ENCODE data around the gene TMEM273.

Gene TMEM273

GRCh38 chr10:49115015-49115795, 73.0 kb downstream of the TMEM273 start, which contains the start of gene VSTM4:
Gene VSTM4 (minus strand): TSS chr10:49115522. CDS start chr10:49115485, 37 bp downstream.
- H4K20me1 ChIP-seq (ENCODE audit: insufficient read depth, low read length) = no peaks in the 10 kb centered on the region
- no peak within 1 kb of the TSS for H3K4me3 ChIP-seq (ENCODE audit: low read length)
- H2AFZ ChIP-seq (ENCODE audit: low read depth, low read length) = no peak within 1 kb of the TSS
- no peak within 1 kb of the TSS for H3K9ac ChIP-seq (ENCODE audit: low read length)
- no peak within 1 kb of the TSS for H3K27ac ChIP-seq (ENCODE audit: low read length)
- no peak within 1 kb of the TSS for H3K4me2 ChIP-seq (ENCODE audit: low read length)
- no peaks in the 10 kb centered on the region for H3K9me3 ChIP-seq (ENCODE audit: insufficient read depth, low read length)
- no peaks in the 10 kb centered on the region for H3K36me3 ChIP-seq (replicated peaks; ENCODE audit: low read depth, low read length)
- no peaks in the 10 kb centered on the region for H3K79me2 ChIP-seq (ENCODE audit: low read length)
- H3K4me1 ChIP-seq (ENCODE audit: low read length) = no peaks in the 10 kb centered on the region
- TF ChIP-seq EZH2phosphoT487 (IDR thresholded peaks at IDR 0.05; ENCODE audit: low read depth) (no peak), CTCF (IDR thresholded peaks at IDR 0.05; ENCODE audit: low read depth, low read length) (no peak)
- H3K27me3 ChIP-seq (ENCODE audit: low read depth, low read length) = no peaks in the 10 kb centered on the region

GRCh38 chr10:49114718-49115014, 73.5 kb downstream of the TMEM273 start:
- no peak overlapping the region for H3K4me2 ChIP-seq (ENCODE audit: low read length)
- no peak overlapping the region for H3K4me3 ChIP-seq (ENCODE audit: low read length)
- no peaks in the 10 kb centered on the region for H3K4me1 ChIP-seq (ENCODE audit: low read length)
- H3K79me2 ChIP-seq (ENCODE audit: low read length) = no peaks in the 10 kb centered on the region
- no peaks in the 10 kb centered on the region for H3K36me3 ChIP-seq (replicated peaks; ENCODE audit: low read depth, low read length)
- H4K20me1 ChIP-seq (ENCODE audit: insufficient read depth, low read length) = no peaks in the 10 kb centered on the region
- H3K9me3 ChIP-seq (ENCODE audit: insufficient read depth, low read length) = no peaks in the 10 kb centered on the region
- TF ChIP-seq CTCF (IDR thresholded peaks at IDR 0.05; ENCODE audit: low read depth, low read length) = no peak
- TF ChIP-seq EZH2phosphoT487 (IDR thresholded peaks at IDR 0.05; ENCODE audit: low read depth) = no peak
- no peaks in the 10 kb centered on the region for H3K27me3 ChIP-seq (ENCODE audit: low read depth, low read length)
- no peak overlapping the region for H3K9ac ChIP-seq (ENCODE audit: low read length)
- no peak overlapping the region for H3K27ac ChIP-seq (ENCODE audit: low read length)
- no peak overlapping the region for H2AFZ ChIP-seq (ENCODE audit: low read depth, low read length)

GRCh38 chr10:49113741-49114141, 74.5 kb downstream of the TMEM273 start:
- no peak for TF ChIP-seq EZH2phosphoT487 (IDR thresholded peaks at IDR 0.05; ENCODE audit: low read depth)
- TF ChIP-seq CTCF (IDR thresholded peaks at IDR 0.05; ENCODE audit: low read depth, low read length) = no peak
- no peak overlapping the region for H3K4me2 ChIP-seq (ENCODE audit: low read length)
- H3K4me3 ChIP-seq (ENCODE audit: low read length) = no peak overlapping the region
- no peaks in the 10 kb centered on the region for H3K4me1 ChIP-seq (ENCODE audit: low read length)
- no peak overlapping the region for H2AFZ ChIP-seq (ENCODE audit: low read depth, low read length)
- no peaks in the 10 kb centered on the region for H3K9me3 ChIP-seq (ENCODE audit: insufficient read depth, low read length)
- no peaks in the 10 kb centered on the region for H3K36me3 ChIP-seq (replicated peaks; ENCODE audit: low read depth, low read length)
- no peak overlapping the region for H3K9ac ChIP-seq (ENCODE audit: low read length)
- H3K27me3 ChIP-seq (ENCODE audit: low read depth, low read length) = no peaks in the 10 kb centered on the region
- H3K27ac ChIP-seq (ENCODE audit: low read length) = no peak overlapping the region
- no peaks in the 10 kb centered on the region for H3K79me2 ChIP-seq (ENCODE audit: low read length)
- no peaks in the 10 kb centered on the region for H4K20me1 ChIP-seq (ENCODE audit: insufficient read depth, low read length)

GRCh38 chr10:49112851-49113250, 75.3 kb downstream of the TMEM273 start:
- Histone ChIP-seq H3K27me3 (ENCODE audit: low read depth, low read length) (no peaks in the 10 kb centered on the region), H3K4me2 (ENCODE audit: low read length) (no peak overlapping the region), H3K79me2 (ENCODE audit: low read length) (no peaks in the 10 kb centered on the region), H3K4me3 (ENCODE audit: low read length) (no peak overlapping the region), H3K27ac (ENCODE audit: low read length) (no peak overlapping the region), H4K20me1 (ENCODE audit: insufficient read depth, low read length) (no peaks in the 10 kb centered on the region), H3K9me3 (ENCODE audit: insufficient read depth, low read length) (no peaks in the 10 kb centered on the region), H3K36me3 (replicated peaks; ENCODE audit: low read depth, low read length) (no peaks in the 10 kb centered on the region), H3K4me1 (ENCODE audit: low read length) (no peaks in the 10 kb centered on the region), H2AFZ (ENCODE audit: low read depth, low read length) (no peak overlapping the region), H3K9ac (ENCODE audit: low read length) (no peak overlapping the region)
- no peak for TF ChIP-seq CTCF (IDR thresholded peaks at IDR 0.05; ENCODE audit: low read depth, low read length)
- TF ChIP-seq EZH2phosphoT487 (IDR thresholded peaks at IDR 0.05; ENCODE audit: low read depth) = no peak
